ENCODE measurements around the gene NEGR1. TPM values are rescaled to one million over a fixed set of nuclear protein-coding genes. Genes with fewer than 3 reads are reported as not detected.

Gene NEGR1
- total and polyA plus RNA-seq, 10 donors, result 0.07 to 1.3 (median 0.54) TPM

DNA sequence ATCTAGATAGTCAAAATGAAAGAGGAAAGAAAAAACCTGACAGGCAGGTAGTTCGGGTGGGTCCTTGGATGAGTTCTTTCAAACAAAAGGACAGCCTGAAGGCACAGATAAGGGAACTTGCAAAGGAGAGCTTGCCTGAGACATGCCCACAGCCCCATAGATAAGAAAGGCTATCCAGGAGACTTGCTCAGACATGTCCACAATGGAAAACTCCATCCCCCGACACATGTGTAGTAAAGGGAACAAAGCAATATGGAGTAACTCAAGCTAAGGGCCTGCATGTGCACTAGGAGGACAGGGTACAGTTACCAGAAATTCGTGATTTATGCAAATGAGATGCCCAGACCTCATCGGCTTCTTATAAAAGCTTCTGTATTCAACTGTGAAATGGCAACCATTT lies 281.5 kb downstream of the NEGR1 start:
- H3K4me3 ChIP-seq, result no peak overlapping the region
- 69 to 82% (median 76%) methylated on average over 4 of the region's 4 CpGs for WGBS, 5 donors
- DNase-seq, result no peak
- no peak for TF ChIP-seq POLR2A (IDR thresholded peaks at IDR 0.05)
- TF ChIP-seq, protein P1, sequence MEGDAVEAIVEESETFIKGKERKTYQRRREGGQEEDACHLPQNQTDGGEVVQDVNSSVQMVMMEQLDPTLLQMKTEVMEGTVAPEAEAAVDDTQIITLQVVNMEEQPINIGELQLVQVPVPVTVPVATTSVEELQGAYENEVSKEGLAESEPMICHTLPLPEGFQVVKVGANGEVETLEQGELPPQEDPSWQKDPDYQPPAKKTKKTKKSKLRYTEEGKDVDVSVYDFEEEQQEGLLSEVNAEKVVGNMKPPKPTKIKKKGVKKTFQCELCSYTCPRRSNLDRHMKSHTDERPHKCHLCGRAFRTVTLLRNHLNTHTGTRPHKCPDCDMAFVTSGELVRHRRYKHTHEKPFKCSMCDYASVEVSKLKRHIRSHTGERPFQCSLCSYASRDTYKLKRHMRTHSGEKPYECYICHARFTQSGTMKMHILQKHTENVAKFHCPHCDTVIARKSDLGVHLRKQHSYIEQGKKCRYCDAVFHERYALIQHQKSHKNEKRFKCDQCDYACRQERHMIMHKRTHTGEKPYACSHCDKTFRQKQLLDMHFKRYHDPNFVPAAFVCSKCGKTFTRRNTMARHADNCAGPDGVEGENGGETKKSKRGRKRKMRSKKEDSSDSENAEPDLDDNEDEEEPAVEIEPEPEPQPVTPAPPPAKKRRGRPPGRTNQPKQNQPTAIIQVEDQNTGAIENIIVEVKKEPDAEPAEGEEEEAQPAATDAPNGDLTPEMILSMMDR (IDR thresholded peaks at IDR 0.05 in 8 of 11, conservative IDR thresholded peaks at IDR 0.05 in 3 of 11), result no peak
- TF ChIP-seq POLR2AphosphoS5 (IDR thresholded peaks at IDR 0.05), result no peak
- no peaks in the 10 kb centered on the region for H3K36me3 ChIP-seq
- H3K27me3 ChIP-seq (replicated peaks in 1 of 7), result no peaks in the 10 kb centered on the region
- intact Hi-C loops (cut with DNase I; ENCODE audit: low total_unique reads), result no loop called here
- no peaks in the 10 kb centered on the region for H3K4me1 ChIP-seq
- H3K9me3 ChIP-seq, result no peaks in the 10 kb centered on the region
- H3K27ac ChIP-seq, result no peak overlapping the region

DNA sequence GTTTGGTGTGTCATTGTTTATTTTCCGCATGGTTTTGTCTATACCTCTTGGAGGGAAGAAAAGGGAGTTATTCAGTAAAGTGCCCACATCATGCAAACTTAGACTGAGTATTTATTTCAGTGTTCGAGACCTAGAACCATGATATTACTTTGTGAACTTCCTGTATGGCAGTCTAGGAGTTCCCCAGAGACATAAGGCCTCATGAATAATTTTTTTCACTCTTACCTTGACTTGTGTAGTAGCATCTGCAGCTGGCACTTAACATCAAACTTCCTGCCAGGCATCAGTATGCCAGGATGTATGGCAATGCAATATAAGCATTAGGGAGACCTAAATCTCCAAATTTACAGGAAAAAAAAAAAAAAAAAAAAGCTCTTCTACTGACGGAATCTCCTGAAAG lies 287.7 kb downstream of the NEGR1 start:
- TF ChIP-seq POLR2AphosphoS5 (IDR thresholded peaks at IDR 0.05) (no peak), POLR2A (IDR thresholded peaks at IDR 0.05) (no peak)
- TF ChIP-seq, protein P1 (IDR thresholded peaks at IDR 0.05 in 8 of 11, conservative IDR thresholded peaks at IDR 0.05 in 3 of 11), result no peak
- no peak for DNase-seq
- Histone ChIP-seq H3K27ac (no peak overlapping the region), H3K4me1 (no peaks in the 10 kb centered on the region), H3K9me3 (no peaks in the 10 kb centered on the region), H3K36me3 (no peaks in the 10 kb centered on the region), H3K27me3 (replicated peaks in 1 of 7) (no peaks in the 10 kb centered on the region), H3K4me3 (no peak overlapping the region)
- intact Hi-C loops (cut with DNase I; ENCODE audit: low total_unique reads), result no loop called here
- 66 to 73% (median 69%) methylated on average over 3 of the region's 3 CpGs for WGBS, 5 donors

DNA sequence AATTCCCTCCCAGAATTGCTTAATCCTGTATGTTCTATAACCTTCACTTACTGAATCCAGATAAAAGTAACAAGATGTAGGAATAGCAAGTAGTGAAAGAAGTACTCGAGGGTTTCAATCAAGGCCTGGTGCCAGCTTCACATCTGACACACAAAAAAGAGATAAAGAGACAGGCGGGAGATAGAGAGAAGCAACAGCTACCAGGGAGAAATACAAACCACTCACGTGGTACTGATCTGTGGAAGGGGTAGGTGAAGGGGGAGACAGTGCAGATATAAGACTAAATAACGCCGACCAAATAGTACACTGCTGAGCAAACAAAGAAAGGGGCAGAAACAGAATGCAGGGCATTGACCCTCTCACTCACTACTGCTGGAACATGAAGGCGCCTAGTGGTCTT lies 295.2 kb downstream of the NEGR1 start:
- H3K27ac ChIP-seq, result no peak overlapping the region
- WGBS, 5 donors, result 73 to 89% (median 82%) methylated on average over 6 of the region's 6 CpGs
- H3K4me3 ChIP-seq, result no peak overlapping the region
- H3K36me3 ChIP-seq, result no peaks in the 10 kb centered on the region
- TF ChIP-seq, protein P1 (IDR thresholded peaks at IDR 0.05 in 8 of 11, conservative IDR thresholded peaks at IDR 0.05 in 3 of 11), result no peak
- no peak for TF ChIP-seq POLR2AphosphoS5 (IDR thresholded peaks at IDR 0.05)
- TF ChIP-seq POLR2A (IDR thresholded peaks at IDR 0.05), result no peak
- intact Hi-C loops (cut with DNase I; ENCODE audit: low total_unique reads), result no loop called here
- no peak for DNase-seq
- no peaks in the 10 kb centered on the region for H3K9me3 ChIP-seq
- H3K4me1 ChIP-seq, result no peaks in the 10 kb centered on the region
- H3K27me3 ChIP-seq (replicated peaks in 1 of 7), result no peaks in the 10 kb centered on the region

DNA sequence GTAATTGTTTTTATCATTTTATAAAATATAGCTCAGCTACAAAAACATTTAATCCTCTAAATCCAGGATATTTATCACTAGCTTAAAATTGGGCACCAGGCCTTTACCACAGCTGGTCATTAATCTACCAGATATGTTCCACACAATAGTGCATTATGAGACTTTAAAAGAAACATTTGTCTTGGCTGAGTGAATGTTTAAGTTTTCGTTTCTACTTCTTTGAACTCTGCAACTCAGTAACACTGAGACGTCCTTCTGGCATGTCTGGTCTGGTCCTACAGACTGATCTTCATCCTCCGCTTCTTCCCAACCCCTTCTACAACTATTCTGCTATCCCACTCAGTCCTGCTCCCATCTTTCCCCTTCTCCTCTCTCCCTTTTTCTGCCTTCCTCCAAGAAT lies 296.2 kb downstream of the NEGR1 start:
- Histone ChIP-seq H3K36me3 (no peaks in the 10 kb centered on the region), H3K4me1 (no peaks in the 10 kb centered on the region), H3K9me3 (no peaks in the 10 kb centered on the region), H3K27ac (no peak overlapping the region), H3K27me3 (replicated peaks in 1 of 7) (no peaks in the 10 kb centered on the region), H3K4me3 (no peak overlapping the region)
- intact Hi-C loops (cut with DNase I; ENCODE audit: low total_unique reads), result no loop called here
- DNase-seq, result no peak
- 62 to 76% (median 68%) methylated on average over 3 of the region's 3 CpGs for WGBS, 5 donors
- TF ChIP-seq, protein P1 (IDR thresholded peaks at IDR 0.05 in 8 of 11, conservative IDR thresholded peaks at IDR 0.05 in 3 of 11), result no peak
- TF ChIP-seq POLR2AphosphoS5 (IDR thresholded peaks at IDR 0.05) (no peak), POLR2A (IDR thresholded peaks at IDR 0.05) (no peak)
